Nephron (organoid): ENCODE measurements around the gene ENO2.

ENCODE experiments used
- H3K27ac Mint-ChIP-seq, 3 experiments: 2 replicates each; pipeline ENCODE4 v1.8.0; 2020; ENCODE audit warnings: mixed read lengths in 3 of 3, mild to moderate bottlenecking in 2 of 3, moderate library complexity in 1 of 3
- H3K27me3 Mint-ChIP-seq: 2 replicates; pipeline ENCODE4 v1.8.0; 2021; ENCODE audit warnings: low read depth, mild to moderate bottlenecking, moderate library complexity, mixed read lengths
- H3K36me3 Mint-ChIP-seq: 2 replicates; pipeline ENCODE4 v1.8.0; 2020; ENCODE audit warnings: low read depth, mixed read lengths
- H3K4me1 Mint-ChIP-seq: 2 replicates; pipeline ENCODE4 v1.8.0; 2020; ENCODE audit warnings: mixed read lengths
- H3K4me3 Mint-ChIP-seq, 3 experiments: 2 replicates each; pipeline ENCODE4 v1.8.0; 2020; ENCODE audit warnings: mild to moderate bottlenecking in 3 of 3, mixed read lengths in 3 of 3, moderate library complexity in 2 of 3
- H3K9me3 Mint-ChIP-seq: 2 replicates; pipeline ENCODE4 v1.8.0; 2020; ENCODE audit warnings: mixed read lengths
- TF ChIP-seq, protein P1 (sequence below), 3 experiments: fragments of 200-600 bp; sonication (generic); IDR thresholded peaks; one replicate each; pipeline ENCODE4 v1.5.0; 2021; ENCODE audit warnings: antibody characterized with exemption in 3 of 3; ENCODE audit not compliant: unreplicated experiment in 3 of 3

Gene ENO2

DNA sequence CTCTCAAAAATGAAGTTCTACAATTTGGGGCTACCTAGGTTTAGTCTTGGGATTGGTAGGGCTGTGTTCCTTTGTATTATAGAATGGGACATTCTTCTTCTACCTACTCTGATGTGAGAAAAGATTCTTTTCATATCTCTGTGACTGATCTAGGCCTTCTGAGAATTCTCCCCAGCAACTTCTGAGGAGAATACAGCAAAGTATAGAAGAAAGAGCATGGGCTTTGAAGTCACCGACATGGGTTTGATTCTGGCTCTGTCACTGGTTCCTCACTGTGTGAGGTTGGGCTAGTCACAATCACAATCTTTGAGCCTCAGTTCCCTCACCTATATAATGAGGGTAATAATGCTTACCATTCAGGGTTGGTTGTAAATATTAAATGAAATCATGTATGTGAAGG is 18.4 kb downstream of the ENO2 start:
- Mint-ChIP-seq H3K36me3 (peaks cover 46% of the 10 kb centered on the region), H3K9me3 (no peaks in the 10 kb centered on the region)
- TF ChIP-seq, protein P1, sequence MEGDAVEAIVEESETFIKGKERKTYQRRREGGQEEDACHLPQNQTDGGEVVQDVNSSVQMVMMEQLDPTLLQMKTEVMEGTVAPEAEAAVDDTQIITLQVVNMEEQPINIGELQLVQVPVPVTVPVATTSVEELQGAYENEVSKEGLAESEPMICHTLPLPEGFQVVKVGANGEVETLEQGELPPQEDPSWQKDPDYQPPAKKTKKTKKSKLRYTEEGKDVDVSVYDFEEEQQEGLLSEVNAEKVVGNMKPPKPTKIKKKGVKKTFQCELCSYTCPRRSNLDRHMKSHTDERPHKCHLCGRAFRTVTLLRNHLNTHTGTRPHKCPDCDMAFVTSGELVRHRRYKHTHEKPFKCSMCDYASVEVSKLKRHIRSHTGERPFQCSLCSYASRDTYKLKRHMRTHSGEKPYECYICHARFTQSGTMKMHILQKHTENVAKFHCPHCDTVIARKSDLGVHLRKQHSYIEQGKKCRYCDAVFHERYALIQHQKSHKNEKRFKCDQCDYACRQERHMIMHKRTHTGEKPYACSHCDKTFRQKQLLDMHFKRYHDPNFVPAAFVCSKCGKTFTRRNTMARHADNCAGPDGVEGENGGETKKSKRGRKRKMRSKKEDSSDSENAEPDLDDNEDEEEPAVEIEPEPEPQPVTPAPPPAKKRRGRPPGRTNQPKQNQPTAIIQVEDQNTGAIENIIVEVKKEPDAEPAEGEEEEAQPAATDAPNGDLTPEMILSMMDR (IDR thresholded peaks at IDR 0.05; ENCODE audit: unreplicated experiment in 3 of 3): no peak

DNA sequence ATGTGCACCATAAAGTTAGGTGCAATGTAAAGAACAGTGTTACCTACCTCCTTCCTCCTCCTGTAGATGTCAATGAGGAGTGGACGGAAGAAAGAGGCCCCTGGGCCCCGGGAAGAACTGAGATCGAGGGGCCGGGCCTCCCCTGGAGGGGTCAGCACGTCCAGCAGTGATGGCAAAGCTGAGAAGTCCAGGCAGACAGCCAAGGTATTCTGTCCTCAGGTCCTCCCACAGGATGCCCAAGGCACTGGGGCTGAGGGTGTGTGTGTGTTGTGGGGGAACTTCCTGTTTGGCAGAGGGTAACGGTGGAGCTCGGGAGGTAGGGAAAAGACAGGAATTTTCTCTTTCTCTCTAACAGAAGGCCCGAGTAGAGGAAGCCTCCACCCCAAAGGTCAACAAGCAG is 19.7 kb downstream of the ENO2 start:
- peak overlapping the region; percentile 43 to 74 (median 55) for H3K4me3 Mint-ChIP-seq
- H3K36me3 Mint-ChIP-seq: peaks cover 52% of the 10 kb centered on the region
- no peaks in the 10 kb centered on the region for H3K9me3 Mint-ChIP-seq
- H3K4me1 Mint-ChIP-seq: peaks cover 59% of the 10 kb centered on the region
- H3K27me3 Mint-ChIP-seq: no peaks in the 10 kb centered on the region
- H3K27ac Mint-ChIP-seq: peak overlapping the region; percentile 79 to 89 (median 87)
- TF ChIP-seq, protein P1 (IDR thresholded peaks at IDR 0.05; ENCODE audit: unreplicated experiment in 3 of 3): no peak

More for the DNA sequence above, 18.4 kb downstream of the ENO2 start:
- peaks cover 57% of the 10 kb centered on the region for H3K4me1 Mint-ChIP-seq
- H3K27me3 Mint-ChIP-seq: no peaks in the 10 kb centered on the region
- H3K4me3 Mint-ChIP-seq: peak overlapping the region in 2 of 3 experiments; percentile 22 to 58
- peak overlapping the region; percentile 48 to 55 (median 48) for H3K27ac Mint-ChIP-seq

GRCh38 chr12:6935371-6936193 is 21.2 kb downstream of the ENO2 start:
- TF ChIP-seq, protein P1 (IDR thresholded peaks at IDR 0.05; ENCODE audit: unreplicated experiment in 3 of 3): no peak
- Mint-ChIP-seq H3K9me3 (no peaks in the 10 kb centered on the region), H3K27me3 (no peaks in the 10 kb centered on the region), H3K36me3 (peaks cover 63% of the 10 kb centered on the region), H3K27ac (peak overlapping the region; percentile 79 to 88 (median 87)), H3K4me1 (peaks cover 53% of the 10 kb centered on the region), H3K4me3 (peak overlapping the region; percentile 73 to 80 (median 79))

DNA sequence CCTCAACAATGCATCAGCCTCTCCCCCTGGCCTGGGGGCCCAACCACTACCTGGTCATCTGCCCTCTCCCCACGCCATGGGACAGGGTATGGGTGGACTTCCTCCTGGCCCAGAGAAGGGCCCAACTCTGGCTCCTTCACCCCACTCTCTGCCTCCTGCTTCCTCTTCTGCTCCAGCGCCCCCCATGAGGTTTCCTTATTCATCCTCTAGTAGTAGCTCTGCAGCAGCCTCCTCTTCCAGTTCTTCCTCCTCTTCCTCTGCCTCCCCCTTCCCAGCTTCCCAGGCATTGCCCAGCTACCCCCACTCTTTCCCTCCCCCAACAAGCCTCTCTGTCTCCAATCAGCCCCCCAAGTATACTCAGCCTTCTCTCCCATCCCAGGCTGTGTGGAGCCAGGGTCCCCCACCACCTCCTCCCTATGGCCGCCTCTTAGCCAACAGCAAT is 21.8 kb downstream of the ENO2 start:
- Mint-ChIP-seq H3K36me3 (peaks cover 65% of the 10 kb centered on the region), H3K27me3 (no peaks in the 10 kb centered on the region), H3K27ac (peak overlapping the region; percentile 74 to 88 (median 81)), H3K4me3 (peak overlapping the region; percentile 73 to 80 (median 79)), H3K4me1 (peaks cover 47% of the 10 kb centered on the region), H3K9me3 (no peaks in the 10 kb centered on the region)
- TF ChIP-seq, protein P1 (IDR thresholded peaks at IDR 0.05; ENCODE audit: unreplicated experiment in 3 of 3): no peak

DNA sequence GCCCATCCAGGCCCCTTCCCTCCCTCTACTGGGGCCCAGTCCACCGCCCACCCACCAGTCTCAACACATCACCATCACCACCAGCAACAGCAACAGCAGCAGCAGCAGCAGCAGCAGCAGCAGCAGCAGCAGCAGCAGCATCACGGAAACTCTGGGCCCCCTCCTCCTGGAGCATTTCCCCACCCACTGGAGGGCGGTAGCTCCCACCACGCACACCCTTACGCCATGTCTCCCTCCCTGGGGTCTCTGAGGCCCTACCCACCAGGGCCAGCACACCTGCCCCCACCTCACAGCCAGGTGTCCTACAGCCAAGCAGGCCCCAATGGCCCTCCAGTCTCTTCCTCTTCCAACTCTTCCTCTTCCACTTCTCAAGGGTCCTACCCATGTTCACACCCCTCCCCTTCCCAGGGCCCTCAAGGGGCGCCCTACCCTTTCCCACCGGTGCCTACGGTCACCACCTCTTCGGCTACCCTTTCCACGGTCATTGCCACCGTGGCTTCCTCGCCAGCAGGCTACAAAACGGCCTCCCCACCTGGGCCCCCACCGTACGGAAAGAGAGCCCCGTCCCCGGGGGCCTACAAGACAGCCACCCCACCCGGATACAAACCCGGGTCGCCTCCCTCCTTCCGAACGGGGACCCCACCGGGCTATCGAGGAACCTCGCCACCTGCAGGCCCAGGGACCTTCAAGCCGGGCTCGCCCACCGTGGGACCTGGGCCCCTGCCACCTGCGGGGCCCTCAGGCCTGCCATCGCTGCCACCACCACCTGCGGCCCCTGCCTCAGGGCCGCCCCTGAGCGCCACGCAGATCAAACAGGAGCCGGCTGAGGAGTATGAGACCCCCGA is 22.5 kb downstream of the ENO2 start:
- peaks cover 67% of the 10 kb centered on the region for H3K36me3 Mint-ChIP-seq
- H3K9me3 Mint-ChIP-seq: no peaks in the 10 kb centered on the region
- no peaks in the 10 kb centered on the region for H3K27me3 Mint-ChIP-seq
- peaks cover 47% of the 10 kb centered on the region for H3K4me1 Mint-ChIP-seq
- TF ChIP-seq, protein P1 (IDR thresholded peaks at IDR 0.05; ENCODE audit: unreplicated experiment in 3 of 3): no peak
- peak overlapping the region; percentile 74 to 90 (median 88) for H3K27ac Mint-ChIP-seq
- peak overlapping the region; percentile 79 to 88 (median 82) for H3K4me3 Mint-ChIP-seq
